IPS-18c (cell line): ENCODE measurements around the gene RASA1.
A peak's percentile ranks its signal among the peaks of the same experiment; 100 is the strongest.

Experiments used
- H3K4me3 ChIP-seq: 2 replicates; pipeline ENCODE4 v1.7.0; 2013; ENCODE audit warnings: low read depth, mild to moderate bottlenecking, low read length, moderate library complexity; ENCODE audit not compliant: insufficient read depth
- H3K9me3 ChIP-seq: one replicate; pipeline ENCODE4 v1.6.1; 2013; ENCODE audit warnings: mild to moderate bottlenecking, low read length, moderate library complexity; ENCODE audit not compliant: control insufficient read depth, insufficient read depth

RASA1 gene

GRCh38 chr5:87410931-87411330 lies 143.2 kb downstream of the RASA1 start:
- Histone ChIP-seq H3K9me3 (no peaks in the 10 kb centered on the region), H3K4me3 (no peak overlapping the region)

DNA sequence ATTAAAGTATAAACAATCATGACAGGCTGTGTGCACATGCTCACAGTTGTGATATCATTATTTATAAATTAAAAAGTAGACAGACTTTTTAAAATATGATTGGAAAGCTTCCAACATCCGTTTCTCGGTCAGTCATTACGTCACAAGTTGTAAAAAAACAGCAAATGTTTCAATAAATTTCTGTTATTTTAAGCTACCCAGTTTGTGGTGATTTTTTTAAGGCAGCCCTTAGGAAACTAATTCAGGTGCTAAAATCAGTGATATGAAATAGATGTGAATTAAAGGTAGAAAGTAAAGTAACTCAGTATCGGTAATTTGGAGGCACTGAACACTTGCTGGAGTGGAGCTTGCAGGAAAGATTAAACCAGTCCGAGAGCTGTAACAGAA lies 143.9 kb downstream of the RASA1 start:
- no peaks in the 10 kb centered on the region for H3K9me3 ChIP-seq
- peak overlapping the region; percentile 91 for H3K4me3 ChIP-seq

- H3K4me3 ChIP-seq: peak overlapping the region; percentile 91
- H3K9me3 ChIP-seq: no peaks in the 10 kb centered on the region
Observed at GRCh38 chr5:87411973-87412629, 144.4 kb downstream of the RASA1 start.

DNA sequence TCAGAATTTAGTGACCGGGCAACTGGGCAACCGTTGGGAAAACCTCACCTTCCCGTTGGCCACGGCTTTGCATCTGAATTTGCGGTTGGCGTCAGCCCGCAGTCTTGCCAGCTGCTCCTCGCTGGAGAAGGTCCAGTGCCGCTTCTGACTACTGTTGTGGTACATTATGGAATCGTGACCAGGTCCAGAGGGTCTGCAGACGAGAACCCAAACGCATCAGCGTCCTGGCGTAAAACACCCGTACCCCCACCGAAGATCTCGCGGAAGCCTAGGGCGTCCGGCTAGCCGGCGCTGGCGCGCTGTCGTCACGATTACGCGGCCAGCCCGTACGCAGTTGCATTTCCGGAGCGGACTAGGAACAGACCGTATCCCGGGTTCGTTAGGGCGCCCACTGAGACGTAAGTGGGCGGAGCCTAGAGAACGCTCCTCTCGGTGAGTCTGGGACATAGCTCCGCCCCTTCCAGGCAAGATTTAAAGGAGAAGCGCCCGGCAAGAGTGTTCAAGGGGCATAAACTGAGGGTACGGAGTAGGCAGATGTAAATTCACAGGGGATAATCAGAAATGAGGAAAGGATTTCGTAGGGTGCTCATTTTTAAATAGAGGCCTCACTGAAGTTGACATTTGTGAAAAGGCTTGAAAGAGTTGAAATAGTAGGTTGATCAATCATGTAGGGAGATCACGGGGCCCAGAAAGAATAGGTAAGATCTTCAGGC lies 145.1 kb downstream of the RASA1 start, which contains the start of gene CCNH:
Gene CCNH, minus strand, starts transcription at position 301 of the 713 bp plus-strand sequence. Its CDS starts 136 bp downstream, at position 165.
- H3K4me3 ChIP-seq: peak within 1 kb of the TSS; percentile 91
- no peaks in the 10 kb centered on the region for H3K9me3 ChIP-seq

GRCh38 chr5:87413343-87413645 lies 145.6 kb downstream of the RASA1 start:
- H3K9me3 ChIP-seq: no peaks in the 10 kb centered on the region
- H3K4me3 ChIP-seq: peak overlapping the region; percentile 65

DNA sequence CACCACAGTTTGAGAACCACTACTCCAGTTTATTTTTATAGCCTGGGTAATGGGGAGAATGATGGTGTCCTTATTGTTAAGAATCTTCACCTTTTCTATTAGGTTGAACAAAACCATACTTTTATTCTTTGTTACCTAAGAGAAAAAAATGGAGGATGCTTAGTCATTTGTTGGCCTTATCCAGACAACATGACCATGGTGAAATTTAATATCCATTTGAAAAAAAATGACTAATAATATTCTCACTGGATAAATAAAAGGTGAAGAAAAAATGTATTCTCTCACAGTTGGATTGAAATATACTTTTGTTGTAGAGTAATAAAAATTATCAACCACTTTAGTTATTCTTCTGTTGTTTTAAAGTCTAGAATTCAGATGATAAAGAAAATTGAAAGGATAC lies 150.8 kb downstream of the RASA1 start:
- Histone ChIP-seq H3K4me3 (no peak overlapping the region), H3K9me3 (no peaks in the 10 kb centered on the region)

DNA sequence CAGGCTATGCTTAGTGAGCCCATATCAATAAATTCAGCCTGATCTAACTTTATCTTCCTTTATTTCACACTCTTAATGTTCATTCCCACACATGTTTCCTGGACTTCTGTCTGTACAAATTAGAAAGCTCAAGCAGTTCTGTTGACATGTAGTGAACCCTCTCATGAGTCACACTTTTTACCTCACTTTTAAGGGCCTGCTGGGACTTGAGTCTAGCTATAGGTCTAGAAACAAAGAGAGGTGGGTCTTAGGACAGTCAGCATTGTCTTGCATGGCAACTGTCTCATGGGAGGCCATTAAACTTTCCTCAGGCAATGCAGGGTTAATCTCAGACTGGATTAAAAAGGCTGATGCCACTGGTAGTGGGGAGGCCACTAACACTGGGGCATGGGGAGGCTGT lies 153.6 kb downstream of the RASA1 start:
- Histone ChIP-seq H3K4me3 (no peak overlapping the region), H3K9me3 (no peaks in the 10 kb centered on the region)

DNA sequence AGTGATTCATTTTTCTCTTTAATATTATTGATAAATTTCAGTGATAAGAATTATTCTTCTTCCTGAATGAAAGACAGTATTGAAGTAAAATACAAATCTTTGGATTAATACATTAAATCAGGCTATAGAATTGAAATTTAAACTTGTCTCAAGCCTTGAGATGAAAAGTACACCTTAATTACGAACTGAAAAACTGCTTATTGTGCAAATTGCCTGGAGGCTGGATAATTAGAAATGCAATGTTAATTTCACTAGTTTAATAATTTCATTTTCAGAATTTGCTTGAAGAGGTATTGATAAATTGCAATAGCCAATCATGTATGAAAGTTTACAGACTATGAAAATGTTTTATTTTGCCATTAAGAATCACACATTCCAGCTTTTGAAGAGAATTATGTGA lies 156.1 kb downstream of the RASA1 start:
- no peaks in the 10 kb centered on the region for H3K9me3 ChIP-seq
- H3K4me3 ChIP-seq: no peak overlapping the region

GRCh38 chr5:87430863-87431457 lies 163.3 kb downstream of the RASA1 start:
- H3K4me3 ChIP-seq: no peak overlapping the region
- no peaks in the 10 kb centered on the region for H3K9me3 ChIP-seq

DNA sequence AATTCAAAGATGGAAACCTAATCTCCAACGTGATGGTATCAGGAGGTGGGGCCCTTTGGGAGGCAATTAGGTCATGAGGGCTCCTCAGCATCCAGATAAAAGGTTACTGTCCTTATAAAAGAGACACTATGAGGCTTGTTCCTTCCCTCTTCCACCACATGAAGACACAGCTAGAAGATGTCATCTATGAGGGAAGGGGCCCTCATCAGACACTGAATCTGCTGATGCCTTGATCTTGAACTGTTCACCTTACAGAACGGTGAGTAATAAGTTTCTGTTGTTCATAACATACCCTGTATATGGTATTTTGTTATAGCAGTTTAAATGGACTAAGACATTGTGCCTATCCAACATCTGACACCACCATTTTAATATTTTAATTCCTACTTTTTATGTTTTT lies 164.8 kb downstream of the RASA1 start:
- Histone ChIP-seq H3K4me3 (no peak overlapping the region), H3K9me3 (no peaks in the 10 kb centered on the region)

DNA sequence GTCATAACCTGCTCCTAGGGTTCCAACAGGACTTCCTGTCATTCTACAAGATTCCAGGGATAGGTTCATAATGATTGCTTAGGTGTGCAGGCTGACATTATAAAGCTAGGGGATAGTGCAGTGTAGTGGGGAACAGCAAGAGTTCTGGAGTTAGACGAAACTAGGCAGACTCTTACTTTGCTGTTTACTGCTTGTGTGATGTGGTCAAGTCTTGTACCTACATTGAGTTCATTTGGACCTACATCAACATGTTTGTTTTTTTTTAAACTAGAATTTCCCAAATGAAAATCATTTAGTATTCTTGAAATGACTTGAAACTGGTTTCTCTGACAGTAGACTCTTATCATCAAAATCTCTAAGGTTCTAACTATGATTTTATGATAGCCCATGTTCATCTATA lies 166.3 kb downstream of the RASA1 start:
- Histone ChIP-seq H3K4me3 (no peak overlapping the region), H3K9me3 (no peaks in the 10 kb centered on the region)

- Histone ChIP-seq H3K4me3 (no peak overlapping the region), H3K9me3 (no peaks in the 10 kb centered on the region)
Observed at GRCh38 chr5:87434461-87434860, 166.8 kb downstream of the RASA1 start.

- H3K9me3 ChIP-seq: no peaks in the 10 kb centered on the region
- no peak overlapping the region for H3K4me3 ChIP-seq
Observed at GRCh38 chr5:87435144-87435694, 167.5 kb downstream of the RASA1 start.

DNA sequence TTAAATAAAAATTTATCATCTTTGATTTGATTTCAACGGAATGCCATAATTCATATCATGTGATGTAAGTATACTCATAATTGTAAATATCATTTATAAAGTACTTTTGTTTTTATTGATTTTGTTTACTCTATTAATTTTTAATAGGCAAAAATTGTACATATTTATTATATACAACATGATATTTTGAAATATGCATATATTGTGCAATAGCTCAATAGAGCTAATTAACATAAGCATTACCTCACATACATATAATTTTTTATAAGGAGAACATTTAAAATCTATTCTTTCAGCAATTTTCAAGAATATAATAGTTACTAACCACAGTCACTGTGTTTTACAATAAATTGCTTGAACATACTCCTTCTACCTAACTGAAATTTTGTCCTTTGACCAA lies 170.0 kb downstream of the RASA1 start:
- Histone ChIP-seq H3K4me3 (no peak overlapping the region), H3K9me3 (no peaks in the 10 kb centered on the region)

DNA sequence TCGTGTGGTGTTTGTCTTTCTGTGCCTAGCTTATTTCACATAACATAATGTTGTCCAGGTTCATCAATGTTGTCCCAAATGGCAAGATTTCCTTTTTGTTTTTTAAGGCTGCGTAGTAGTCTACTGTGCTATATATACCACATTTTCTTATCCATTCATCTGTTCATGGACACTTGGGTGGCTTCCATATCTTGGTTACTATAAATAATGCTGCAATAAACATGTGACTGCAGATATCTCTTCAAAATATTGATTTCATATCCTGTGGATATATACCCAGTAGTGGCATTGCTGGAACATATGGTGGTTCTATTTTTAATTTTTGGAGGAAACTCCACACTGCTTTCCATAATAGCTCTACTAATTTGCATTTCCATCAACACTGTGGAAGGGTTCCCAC lies 170.5 kb downstream of the RASA1 start:
- no peaks in the 10 kb centered on the region for H3K9me3 ChIP-seq
- no peak overlapping the region for H3K4me3 ChIP-seq
